SK-N-SH treated with all-trans-retinoic acid at 6 μM for 48 hours (cell line): ENCODE results near the gene CDC42EP2.

ENCODE experiments used
- ARNTL ChIP-seq: fragments of 450-650 bp; formaldehyde crosslinking; IDR thresholded peaks from 2 replicates; pipeline ENCODE4 v1.5.0; 2020; ENCODE audit warnings: low read depth, mild to moderate bottlenecking, moderate library complexity, borderline replicate concordance
- CSDC2 ChIP-seq: fragments of 250-450 bp; sonication (Bioruptor Pico); IDR thresholded peaks from 2 replicates; pipeline ENCODE4 v1.5.0; 2020; ENCODE audit warnings: mild to moderate bottlenecking, moderate library complexity
- ISL1 ChIP-seq: fragments of 250-450 bp; sonication (Bioruptor Pico); IDR thresholded peaks from 2 replicates; pipeline ENCODE4 v2.1.2; 2022; ENCODE audit warnings: mild to moderate bottlenecking, moderate library complexity
- ZFP30 ChIP-seq: fragments of 450-650 bp; formaldehyde crosslinking; IDR thresholded peaks from 2 replicates; pipeline ENCODE4 v1.5.0; 2022; ENCODE audit warnings: mild to moderate bottlenecking, moderate library complexity
- ZNF8 ChIP-seq: fragments of 450-650 bp; formaldehyde crosslinking; IDR thresholded peaks from 2 replicates; pipeline ENCODE4 v1.5.0; 2020; ENCODE audit warnings: mild to moderate bottlenecking, moderate library complexity
- TF ChIP-seq, protein P1 (sequence below): fragments of 250-450 bp; sonication (Bioruptor Pico); IDR thresholded peaks from 2 replicates; pipeline ENCODE4 v1.5.1; 2020; ENCODE audit warnings: low read depth, mild to moderate bottlenecking, moderate library complexity

DNA sequence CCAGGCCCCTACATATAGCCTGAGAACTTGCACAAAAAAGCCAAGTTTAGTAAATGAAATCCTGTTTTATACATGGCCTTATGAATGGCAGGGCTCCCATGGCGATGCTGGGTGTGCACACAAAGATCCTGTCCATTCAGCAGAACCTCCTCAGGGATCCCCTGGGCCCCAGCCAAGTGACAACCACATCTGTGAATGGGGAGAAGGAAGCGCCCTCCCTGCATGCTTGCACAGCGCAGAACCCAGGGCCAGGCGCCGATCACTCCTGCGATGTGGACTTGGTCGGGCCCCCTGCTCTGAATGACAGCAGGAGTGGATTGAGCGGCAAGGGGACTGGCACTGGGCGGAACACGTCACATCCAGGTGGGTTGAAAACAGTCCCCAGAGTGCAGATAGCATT, 4.5 kb upstream of the CDC42EP2 start:
- TF ChIP-seq CSDC2 (no peak), ISL1 (CRISPR knock-in tag) (no peak), ARNTL (no peak), ZFP30 (CRISPR knock-in tag) (no peak), ZNF8 (CRISPR knock-in tag) (no peak)
- TF ChIP-seq, protein P1, sequence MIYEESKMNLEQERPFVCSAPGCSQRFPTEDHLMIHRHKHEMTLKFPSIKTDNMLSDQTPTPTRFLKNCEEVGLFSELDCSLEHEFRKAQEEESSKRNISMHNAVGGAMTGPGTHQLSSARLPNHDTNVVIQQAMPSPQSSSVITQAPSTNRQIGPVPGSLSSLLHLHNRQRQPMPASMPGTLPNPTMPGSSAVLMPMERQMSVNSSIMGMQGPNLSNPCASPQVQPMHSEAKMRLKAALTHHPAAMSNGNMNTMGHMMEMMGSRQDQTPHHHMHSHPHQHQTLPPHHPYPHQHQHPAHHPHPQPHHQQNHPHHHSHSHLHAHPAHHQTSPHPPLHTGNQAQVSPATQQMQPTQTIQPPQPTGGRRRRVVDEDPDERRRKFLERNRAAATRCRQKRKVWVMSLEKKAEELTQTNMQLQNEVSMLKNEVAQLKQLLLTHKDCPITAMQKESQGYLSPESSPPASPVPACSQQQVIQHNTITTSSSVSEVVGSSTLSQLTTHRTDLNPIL (CRISPR knock-in tag) = no peak
